ENCODE results near the gene SNX32. TPM values are rescaled to one million over a fixed set of nuclear protein-coding genes. Genes with fewer than 3 reads are reported as not detected.
A peak's percentile ranks its signal among the peaks of the same experiment; 100 is the strongest.

SNX32 gene
- total and polyA plus RNA-seq, 2 of the 13 experiments (the other 11 are each of a cell fraction or from before 2014, with no cell fraction given), result 0.09 to 0.34 TPM

GRCh38 chr11:65856689-65857499, 23.1 kb downstream of the SNX32 start (continued):
- TF ChIP-seq, protein P1, sequence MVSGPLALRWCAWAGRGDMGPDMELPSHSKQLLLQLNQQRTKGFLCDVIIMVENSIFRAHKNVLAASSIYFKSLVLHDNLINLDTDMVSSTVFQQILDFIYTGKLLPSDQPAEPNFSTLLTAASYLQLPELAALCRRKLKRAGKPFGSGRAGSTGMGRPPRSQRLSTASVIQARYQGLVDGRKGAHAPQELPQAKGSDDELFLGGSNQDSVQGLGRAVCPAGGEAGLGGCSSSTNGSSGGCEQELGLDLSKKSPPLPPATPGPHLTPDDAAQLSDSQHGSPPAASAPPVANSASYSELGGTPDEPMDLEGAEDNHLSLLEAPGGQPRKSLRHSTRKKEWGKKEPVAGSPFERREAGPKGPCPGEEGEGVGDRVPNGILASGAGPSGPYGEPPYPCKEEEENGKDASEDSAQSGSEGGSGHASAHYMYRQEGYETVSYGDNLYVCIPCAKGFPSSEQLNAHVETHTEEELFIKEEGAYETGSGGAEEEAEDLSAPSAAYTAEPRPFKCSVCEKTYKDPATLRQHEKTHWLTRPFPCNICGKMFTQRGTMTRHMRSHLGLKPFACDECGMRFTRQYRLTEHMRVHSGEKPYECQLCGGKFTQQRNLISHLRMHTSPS (CRISPR knock-in tag; IDR thresholded peaks at IDR 0.05; ENCODE audit: low read depth), result no peak
- 0 out of 2 replicates have a peak, but pooled peaks have one; percentile 49 for TF ChIP-seq SNAPC4 (CRISPR knock-in tag; IDR thresholded peaks at IDR 0.05)
- peak; percentile 68; the same call in 1 of the 2 replicates for TF ChIP-seq ZNF484 (CRISPR knock-in tag; IDR thresholded peaks at IDR 0.05; ENCODE audit: borderline replicate concordance, low read depth)
- peak; percentile 10; the same call in 1 of the 2 replicates for TF ChIP-seq MTERF4 (CRISPR knock-in tag; IDR thresholded peaks at IDR 0.05)
- no peak for TF ChIP-seq FOXM1 (CRISPR knock-in tag; IDR thresholded peaks at IDR 0.05)
- peak; percentile 79; the same call in 1 of the 2 replicates for TF ChIP-seq KDM5A (IDR thresholded peaks at IDR 0.05; ENCODE audit: borderline replicate concordance, low read length)
- 0 out of 2 replicates have a peak, but pooled peaks have one; percentile 7 for TF ChIP-seq ZNF629 (CRISPR knock-in tag; conservative IDR thresholded peaks at IDR 0.05)
- no peak for TF ChIP-seq EHMT2 (IDR thresholded peaks at IDR 0.05; ENCODE audit: borderline replicate concordance, low read depth, low read length)
- no peak; the same call in 1 of the 2 replicates for TF ChIP-seq IRF1 (CRISPR knock-in tag; IDR thresholded peaks at IDR 0.05; ENCODE audit: low read depth)
- TF ChIP-seq ZNF3 (CRISPR knock-in tag; IDR thresholded peaks at IDR 0.05), result no peak
- peak; percentile 14; the same call in 1 of the 2 replicates for TF ChIP-seq HMG20B (CRISPR knock-in tag; conservative IDR thresholded peaks at IDR 0.05)
- no peak for TF ChIP-seq E2F2 (CRISPR knock-in tag; IDR thresholded peaks at IDR 0.05; ENCODE audit: borderline replicate concordance)
- TF ChIP-seq, protein P2, sequence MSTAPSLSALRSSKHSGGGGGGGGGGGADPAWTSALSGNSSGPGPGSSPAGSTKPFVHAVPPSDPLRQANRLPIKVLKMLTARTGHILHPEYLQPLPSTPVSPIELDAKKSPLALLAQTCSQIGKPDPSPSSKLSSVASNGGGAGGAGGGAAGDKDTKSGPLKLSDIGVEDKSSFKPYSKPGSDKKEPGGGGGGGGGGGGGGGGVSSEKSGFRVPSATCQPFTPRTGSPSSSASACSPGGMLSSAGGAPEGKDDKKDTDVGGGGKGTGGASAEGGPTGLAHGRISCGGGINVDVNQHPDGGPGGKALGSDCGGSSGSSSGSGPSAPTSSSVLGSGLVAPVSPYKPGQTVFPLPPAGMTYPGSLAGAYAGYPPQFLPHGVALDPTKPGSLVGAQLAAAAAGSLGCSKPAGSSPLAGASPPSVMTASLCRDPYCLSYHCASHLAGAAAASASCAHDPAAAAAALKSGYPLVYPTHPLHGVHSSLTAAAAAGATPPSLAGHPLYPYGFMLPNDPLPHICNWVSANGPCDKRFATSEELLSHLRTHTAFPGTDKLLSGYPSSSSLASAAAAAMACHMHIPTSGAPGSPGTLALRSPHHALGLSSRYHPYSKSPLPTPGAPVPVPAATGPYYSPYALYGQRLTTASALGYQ (CRISPR knock-in tag; IDR thresholded peaks at IDR 0.05), result no peak
- TF ChIP-seq HCFC1 (IDR thresholded peaks at IDR 0.05; ENCODE audit: low read depth, low read length), result no peak
- 0 out of 2 replicates have a peak, but pooled peaks have one; percentile 8 for TF ChIP-seq ZNF331 (CRISPR knock-in tag; IDR thresholded peaks at IDR 0.05)
